Activated CD4-positive, alpha-beta T cell treated with anti-CD3 and anti-CD28 coated beads for 36 hours (primary cell): ENCODE measurements around the gene ANKMY1. TPM values are rescaled to one million over a fixed set of nuclear protein-coding genes. Genes with fewer than 3 reads are reported as not detected.
"Not testable (repeated sequence)": the region's sequence is repeated elsewhere in the genome, so short reads cannot be mapped to it uniquely, and the experiment has no call there.

Experiments
- ATAC-seq: fragments of 200-7000 bp; cut with Tn5 transposase; one replicate; pipeline ENCODE4 v1.10.0; 2021; ENCODE audit warnings: mild to moderate bottlenecking, moderate library complexity
- CTCF ChIA-PET: fragments of 350-600 bp; sonication (Branson Sonifier 250); formaldehyde crosslinking; loops from one replicate; lab custom pipeline; 2021; ENCODE audit warnings: antibody characterized with exemption; lab: Charles Lee
- POLR2A ChIA-PET: fragments of 350-600 bp; sonication (Branson Sonifier 250); formaldehyde crosslinking; loops from one replicate; lab custom pipeline; 2021; ENCODE audit warnings: antibody characterized with exemption, inconsistent platforms; lab: Charles Lee
- DNase-seq: peaks from one replicate; pipeline ENCODE4 v3.0.0-alpha.2; 2020
- H3K27ac Mint-ChIP-seq: one replicate; pipeline ENCODE4 v1.8.0; 2021; ENCODE audit warnings: mixed read lengths
- H3K27me3 Mint-ChIP-seq: one replicate; pipeline ENCODE4 v1.8.0; 2021; ENCODE audit warnings: mixed read lengths
- H3K36me3 Mint-ChIP-seq: one replicate; pipeline ENCODE4 v1.8.0; 2021; ENCODE audit warnings: low read depth, mixed read lengths
- H3K4me1 Mint-ChIP-seq: one replicate; pipeline ENCODE4 v1.8.0; 2021; ENCODE audit warnings: mixed read lengths
- H3K4me3 Mint-ChIP-seq: one replicate; pipeline ENCODE4 v1.8.0; 2021; ENCODE audit warnings: mild to moderate bottlenecking, moderate library complexity, mixed read lengths
- H3K9me3 Mint-ChIP-seq: one replicate; pipeline ENCODE4 v1.8.0; 2021; ENCODE audit warnings: low read depth, mixed read lengths
- intact Hi-C, 2 experiments: fragments of 100-400 bp; cut with DNase I in 1 of 2; cut with micrococcal nuclease in 1 of 2; formaldehyde crosslinking; loops; one replicate each; pipeline versions ENCODE4 v1.14.2 to v1.15.1; 2022 to 2024; cut with DNase I, micrococcal nuclease
- total RNA-seq, 2 experiments: library from RNA; stranded (reverse); gene quantifications; one replicate each; pipeline ENCODE4 v1.2.3, GENCODE V29; 2021

Gene ANKMY1
- total RNA-seq, 2 experiments from 2014 or later: 20.7 to 24.0 TPM

DNA sequence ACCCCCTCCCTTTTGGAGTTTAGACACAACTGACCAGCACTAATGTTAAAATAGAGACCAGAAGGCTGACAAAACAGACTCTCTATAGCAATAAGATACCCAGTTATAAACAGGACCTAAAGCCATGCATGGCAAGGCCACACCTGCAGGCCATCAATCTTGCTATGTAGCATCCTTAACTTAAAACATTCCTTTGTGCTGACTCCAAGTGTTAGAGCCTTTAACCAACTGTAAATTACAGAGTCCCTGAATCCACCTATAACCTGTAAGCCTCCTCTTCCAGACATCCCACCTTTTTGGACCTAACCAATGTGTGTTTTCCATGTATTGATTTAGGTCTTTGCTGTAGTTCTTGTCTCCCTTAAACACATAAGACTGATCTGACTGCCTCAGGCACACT is 17.9 kb downstream of the ANKMY1 start:
- intact Hi-C loops: no loop called here
- Mint-ChIP-seq H3K4me3 (no peak overlapping the region), H3K27ac (peak overlapping the region; percentile 11), H3K36me3 (peaks cover 42% of the 10 kb centered on the region), H3K9me3 (no peaks in the 10 kb centered on the region), H3K27me3 (no peaks in the 10 kb centered on the region), H3K4me1 (peaks cover 3% of the 10 kb centered on the region)
- POLR2A ChIA-PET: no interaction called here
- ATAC-seq (no peak), DNase-seq (no peak)
- CTCF ChIA-PET: no interaction called here

DNA sequence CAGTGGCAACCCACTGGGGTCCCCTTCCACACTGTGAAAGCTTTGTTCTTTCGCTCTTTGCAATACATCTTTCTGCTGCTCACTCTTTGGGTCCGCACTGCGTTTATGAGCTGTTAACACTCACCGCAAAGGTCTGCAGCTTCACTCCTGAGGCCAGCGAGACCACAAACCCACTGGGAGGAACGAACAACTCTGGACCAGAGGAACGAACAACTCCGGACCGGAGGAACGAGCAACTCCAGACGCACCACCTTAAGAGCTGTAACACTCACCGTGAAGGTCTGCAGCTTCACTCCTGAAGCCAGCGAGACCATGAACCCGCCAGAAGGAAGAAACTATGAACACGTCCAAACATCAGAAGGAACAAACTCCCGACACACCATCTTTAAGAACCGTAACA is 18.7 kb downstream of the ANKMY1 start:
- not testable (repeated sequence) for H3K27ac Mint-ChIP-seq, H3K4me1 Mint-ChIP-seq

DNA sequence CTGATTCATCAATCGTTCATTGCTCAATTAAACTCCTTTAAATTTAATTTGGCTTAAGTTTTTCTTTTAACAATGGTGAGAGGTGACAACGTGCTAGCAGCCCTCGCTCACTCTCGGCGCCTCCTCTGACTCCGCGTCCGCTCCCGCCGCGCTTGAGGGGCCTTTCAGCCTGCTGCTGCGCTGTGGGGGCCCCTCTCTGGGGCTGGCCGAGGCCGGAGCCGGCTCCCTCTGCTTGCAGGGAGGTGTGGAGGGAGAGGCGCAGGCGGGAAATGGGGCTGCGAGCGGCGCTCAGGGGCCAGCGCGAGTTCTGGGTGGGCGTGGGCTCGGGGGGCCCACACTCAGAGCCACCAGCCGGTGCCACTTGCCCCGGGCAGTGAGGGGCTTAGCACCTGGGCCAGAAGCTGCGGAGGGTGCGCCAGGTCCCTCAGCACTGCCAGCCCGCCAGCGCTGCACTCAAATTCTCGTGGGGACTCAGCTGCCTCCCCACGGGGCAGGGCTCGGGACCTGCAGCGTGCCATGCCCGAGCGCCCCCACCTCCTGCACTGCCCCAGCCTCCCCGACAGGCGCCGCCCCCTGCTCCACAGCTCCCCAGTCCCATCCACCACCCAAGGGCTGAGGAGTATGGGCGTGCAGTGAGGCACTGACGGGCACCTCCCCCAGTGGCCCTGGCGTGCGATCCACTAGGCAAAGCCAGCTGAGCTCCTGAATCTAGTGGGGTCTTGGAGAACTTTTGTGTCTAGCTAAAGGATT is 19.6 kb downstream of the ANKMY1 start:
- peaks cover 3% of the 10 kb centered on the region for H3K4me1 Mint-ChIP-seq
- no peak overlapping the region for H3K27ac Mint-ChIP-seq
- POLR2A ChIA-PET: no interaction called here
- ATAC-seq: no peak
- peaks cover 48% of the 10 kb centered on the region for H3K36me3 Mint-ChIP-seq
- H3K9me3 Mint-ChIP-seq: peaks cover 3% of the 10 kb centered on the region
- no peak overlapping the region for H3K4me3 Mint-ChIP-seq
- no peak for DNase-seq
- no peaks in the 10 kb centered on the region for H3K27me3 Mint-ChIP-seq
- CTCF ChIA-PET: no interaction called here
- intact Hi-C loops: no loop called here

More for the DNA sequence above, 18.7 kb downstream of the ANKMY1 start:
- H3K4me3 Mint-ChIP-seq, intact Hi-C loops, H3K27me3 Mint-ChIP-seq, ATAC-seq, H3K9me3 Mint-ChIP-seq, POLR2A ChIA-PET, DNase-seq: not testable (repeated sequence)
- H3K36me3 Mint-ChIP-seq: peaks cover 45% of the 10 kb centered on the region
- CTCF ChIA-PET: interaction anchor here (0.6 kb wide), 1 partner anchor 222 kb away, joined by 4 read pairs; no protein-coding TSS in a partner anchor

DNA sequence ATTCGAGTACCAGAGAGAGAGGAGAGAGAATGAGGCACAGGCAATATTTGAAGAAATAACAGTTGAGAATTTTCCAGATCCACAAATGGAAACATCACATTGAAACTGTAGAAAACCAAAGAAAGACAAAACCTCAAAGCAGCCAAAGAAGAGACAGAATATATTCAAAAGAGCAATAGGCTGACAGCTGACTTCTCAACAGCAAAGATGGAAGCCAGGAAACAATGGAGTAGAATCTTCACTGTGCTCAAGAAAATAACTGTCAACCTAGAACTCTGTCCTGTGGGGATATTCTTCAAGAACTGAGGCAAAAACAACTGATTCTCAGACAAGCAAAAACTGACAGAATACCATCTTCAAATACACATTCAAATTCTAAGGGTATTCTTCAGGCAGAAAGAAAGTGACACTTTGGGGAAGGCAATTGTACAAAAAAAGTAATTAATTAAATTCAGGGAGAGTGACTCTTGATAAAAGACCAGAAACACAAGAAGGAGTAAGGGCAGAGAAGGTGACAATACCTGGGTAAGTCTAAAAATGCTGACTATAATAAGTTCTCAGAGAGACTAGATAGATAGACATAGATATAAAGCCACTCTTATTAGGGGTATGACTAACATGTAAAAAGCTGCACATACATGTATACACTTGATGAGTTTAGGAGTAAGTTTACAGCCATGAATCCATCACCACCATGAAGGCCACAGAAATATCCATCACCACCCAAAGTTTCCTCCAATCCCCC is 25.6 kb downstream of the ANKMY1 start:
- CTCF ChIA-PET: no interaction called here
- H3K27ac Mint-ChIP-seq: no peak overlapping the region

DNA sequence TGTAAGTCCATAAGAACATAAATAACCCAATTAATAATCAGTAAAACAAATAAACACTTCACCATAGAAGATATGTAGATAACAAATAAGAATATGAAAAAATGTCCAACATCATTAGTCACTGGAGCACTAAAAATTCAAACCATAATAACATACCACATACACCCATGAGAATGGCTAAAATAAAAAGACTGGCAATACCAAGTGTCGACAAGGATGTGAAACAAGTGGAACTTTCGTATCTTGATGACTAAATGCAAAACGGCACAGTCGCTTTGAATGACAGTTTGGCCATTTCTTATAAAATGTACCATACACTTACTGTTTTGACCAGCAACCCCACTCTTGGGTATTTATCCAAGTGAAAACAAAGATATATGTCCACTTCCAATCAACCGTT is 26.8 kb downstream of the ANKMY1 start:
- Mint-ChIP-seq H3K4me3 (no peak overlapping the region), H3K4me1 (no peaks in the 10 kb centered on the region), H3K36me3 (peaks cover 81% of the 10 kb centered on the region), H3K27me3 (no peaks in the 10 kb centered on the region), H3K27ac (no peak overlapping the region), H3K9me3 (peaks cover 31% of the 10 kb centered on the region)
- no peak for DNase-seq
- no peak for ATAC-seq
- CTCF ChIA-PET: no interaction called here
- POLR2A ChIA-PET: no interaction called here
- intact Hi-C loops: no loop called here

More for the DNA sequence above, 25.6 kb downstream of the ANKMY1 start:
- peaks cover under 1% of the 10 kb centered on the region for H3K4me1 Mint-ChIP-seq
- H3K9me3 Mint-ChIP-seq: peaks cover 25% of the 10 kb centered on the region
- DNase-seq (no peak), ATAC-seq (no peak)
- intact Hi-C loops: no loop called here
- no peak overlapping the region for H3K4me3 Mint-ChIP-seq
- POLR2A ChIA-PET: no interaction called here
- peaks cover 71% of the 10 kb centered on the region for H3K36me3 Mint-ChIP-seq
- no peaks in the 10 kb centered on the region for H3K27me3 Mint-ChIP-seq

DNA sequence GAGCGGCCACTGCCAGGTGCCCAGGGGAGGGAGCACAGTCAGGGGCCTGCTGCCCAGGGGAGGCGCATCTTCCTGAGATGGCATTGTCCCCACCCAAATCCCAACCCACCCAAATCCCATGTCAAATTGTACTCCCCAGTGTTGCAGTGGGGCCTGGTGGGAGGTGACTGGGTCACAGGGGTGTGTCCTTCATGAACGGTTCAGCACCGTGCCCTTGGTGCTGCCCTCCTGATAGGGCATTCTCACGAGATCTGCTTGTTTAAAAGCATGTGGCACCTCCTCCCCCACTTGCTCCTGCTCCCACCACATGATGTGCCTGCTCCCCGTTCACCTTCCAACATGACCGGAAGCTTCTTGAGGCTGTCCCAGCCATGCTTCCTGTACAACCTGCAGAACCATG is 27.6 kb downstream of the ANKMY1 start:
- no peak overlapping the region for H3K4me3 Mint-ChIP-seq
- peaks cover 85% of the 10 kb centered on the region for H3K36me3 Mint-ChIP-seq
- no peak for DNase-seq
- ChIA-PET CTCF (interaction anchor here (0.6 kb wide), 1 partner anchor 538 kb away, joined by 3 read pairs; no protein-coding TSS in a partner anchor), POLR2A (no interaction called here)
- intact Hi-C loops: no loop called here
- no peak overlapping the region for H3K27ac Mint-ChIP-seq
- ATAC-seq: no peak
- no peaks in the 10 kb centered on the region for H3K27me3 Mint-ChIP-seq
- no peaks in the 10 kb centered on the region for H3K4me1 Mint-ChIP-seq
- H3K9me3 Mint-ChIP-seq: peaks cover 36% of the 10 kb centered on the region

DNA sequence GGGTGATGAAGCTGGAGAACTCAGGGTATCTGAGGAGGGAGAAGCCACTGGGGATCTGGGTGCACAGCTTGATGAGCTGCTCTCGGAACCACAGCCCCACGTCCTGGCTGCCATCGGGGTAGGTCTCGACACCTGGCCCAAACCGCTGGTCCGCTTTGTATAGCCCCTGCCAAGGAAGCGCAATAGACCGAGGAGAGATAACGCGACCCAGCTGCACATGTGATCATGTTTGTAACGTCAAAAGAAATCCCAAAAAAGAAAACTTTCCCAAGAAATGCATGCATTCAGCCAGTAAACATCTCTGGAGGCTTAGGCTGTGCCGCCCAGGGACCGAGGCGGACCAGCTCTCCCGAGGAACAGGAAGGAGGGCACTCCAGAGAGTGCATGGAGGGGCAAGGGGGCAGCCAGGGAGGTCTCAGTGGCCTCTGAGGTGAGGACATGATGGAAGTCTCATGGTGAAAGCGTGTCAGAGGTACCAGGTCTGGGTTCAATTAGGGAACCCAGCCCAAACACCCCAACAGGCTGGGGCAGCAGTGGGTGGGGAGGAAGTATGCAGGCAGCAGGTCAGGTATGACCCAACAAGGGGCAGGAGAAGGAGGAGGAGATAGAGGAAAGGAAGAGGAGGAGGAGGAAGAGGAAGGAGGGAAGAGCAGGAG is 28.3 kb downstream of the ANKMY1 start:
- ATAC-seq (no peak), DNase-seq (no peak)
- Mint-ChIP-seq H3K36me3 (peaks cover 85% of the 10 kb centered on the region), H3K9me3 (peaks cover 41% of the 10 kb centered on the region), H3K4me1 (no peaks in the 10 kb centered on the region), H3K27me3 (no peaks in the 10 kb centered on the region), H3K27ac (no peak overlapping the region), H3K4me3 (no peak overlapping the region)
- ChIA-PET CTCF (interaction anchor here (1.0 kb wide), 1 partner anchor 15 kb away, joined by 3 read pairs; no protein-coding TSS in a partner anchor), POLR2A (no interaction called here)
- intact Hi-C loops: no loop called here

DNA sequence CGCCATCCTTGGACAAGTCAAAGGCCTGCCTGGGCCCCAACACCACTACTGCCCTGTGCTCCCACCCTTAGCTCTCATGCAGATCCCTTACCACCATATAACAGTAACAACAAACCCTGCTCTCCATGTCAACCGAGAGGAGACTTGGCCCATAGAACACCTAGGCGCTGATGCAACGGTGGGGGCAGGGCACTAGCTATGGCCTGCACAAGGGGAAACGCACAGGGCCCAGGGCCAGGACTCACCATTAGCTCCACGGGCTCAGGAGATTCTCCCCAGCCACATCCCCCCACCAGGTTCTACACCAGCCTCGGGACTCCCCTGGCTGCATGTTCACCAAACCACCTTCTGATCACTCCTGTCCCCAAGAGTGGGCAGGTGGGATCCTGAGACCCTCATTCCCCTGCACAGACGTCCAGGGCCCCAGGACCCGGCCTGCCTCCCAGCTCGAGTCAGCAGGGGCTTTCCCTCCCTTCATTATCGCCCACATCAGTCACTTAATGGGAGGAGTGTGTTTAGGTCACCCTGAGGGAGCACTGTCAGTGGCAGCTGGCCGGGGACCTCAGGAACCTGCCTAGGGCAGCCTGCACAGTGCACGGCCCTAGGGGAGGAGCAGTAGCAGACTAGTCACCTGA is 29.3 kb downstream of the ANKMY1 start:
- ATAC-seq: no peak
- Mint-ChIP-seq H3K4me1 (no peaks in the 10 kb centered on the region), H3K9me3 (peaks cover 39% of the 10 kb centered on the region), H3K27ac (no peak overlapping the region), H3K4me3 (no peak overlapping the region), H3K36me3 (peaks cover 84% of the 10 kb centered on the region), H3K27me3 (no peaks in the 10 kb centered on the region)
- intact Hi-C loops: no loop called here
- DNase-seq: no peak
- POLR2A ChIA-PET: interaction anchor here (0.5 kb wide), 1 partner anchor 501 kb away, joined by 3 read pairs; no protein-coding TSS in a partner anchor
- CTCF ChIA-PET: interaction anchor here (1.0 kb wide), 1 partner anchor 14 kb away, joined by 3 read pairs; no protein-coding TSS in a partner anchor

DNA sequence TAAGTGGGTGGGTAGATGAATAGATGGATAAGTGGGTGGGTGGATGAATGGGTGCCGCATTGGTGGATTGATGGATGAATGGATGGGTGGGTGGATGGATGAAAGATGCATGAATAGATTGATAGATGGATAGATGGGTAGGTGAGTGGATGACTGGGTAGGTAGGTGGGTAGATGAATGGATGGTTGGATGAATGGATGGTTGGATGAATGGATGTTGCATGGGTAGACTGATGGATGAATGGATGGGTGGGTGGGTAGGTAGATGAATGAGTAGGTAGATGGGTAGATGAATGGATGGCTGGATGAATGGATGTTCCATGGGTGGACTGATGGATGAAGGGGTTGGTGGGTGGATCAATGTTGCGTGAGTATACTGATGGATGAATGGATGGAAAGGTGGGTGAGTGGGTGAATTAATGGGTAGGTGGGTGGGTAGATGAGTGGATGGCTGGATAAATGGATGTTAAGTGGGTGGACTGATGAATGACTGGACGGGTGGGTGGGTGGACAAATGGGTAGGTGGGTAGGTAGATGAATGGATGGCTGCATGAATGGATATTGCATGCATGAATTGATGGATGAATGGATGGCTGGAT is 30.5 kb downstream of the ANKMY1 start:
- H3K4me1 Mint-ChIP-seq: no peaks in the 10 kb centered on the region
- no peak for DNase-seq
- CTCF ChIA-PET: no interaction called here
- H3K4me3 Mint-ChIP-seq: no peak overlapping the region
- no peaks in the 10 kb centered on the region for H3K27me3 Mint-ChIP-seq
- intact Hi-C loops: no loop called here
- no peak for ATAC-seq
- peaks cover 36% of the 10 kb centered on the region for H3K9me3 Mint-ChIP-seq
- no peak overlapping the region for H3K27ac Mint-ChIP-seq
- POLR2A ChIA-PET: no interaction called here
- peaks cover 82% of the 10 kb centered on the region for H3K36me3 Mint-ChIP-seq

DNA sequence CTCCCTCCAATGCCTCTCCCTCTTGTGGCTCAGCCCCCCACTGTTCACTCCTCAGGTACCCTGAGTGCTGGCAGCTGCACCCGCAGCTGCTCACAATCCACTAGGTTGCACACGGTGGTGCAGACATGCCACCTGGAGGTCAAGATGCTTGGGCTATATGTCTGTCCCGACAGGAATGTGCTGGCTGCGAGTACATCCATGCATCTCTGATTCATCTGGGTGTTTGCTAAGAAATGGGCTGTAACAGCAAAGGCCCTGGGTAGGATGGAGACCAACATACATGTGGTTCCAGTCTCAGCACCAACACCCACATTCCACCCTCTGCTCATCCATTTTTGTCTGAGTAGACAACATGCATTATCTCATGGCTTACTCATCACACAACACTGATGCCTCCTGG is 31.3 kb downstream of the ANKMY1 start:
- no peaks in the 10 kb centered on the region for H3K27me3 Mint-ChIP-seq
- no peak for DNase-seq
- CTCF ChIA-PET: no interaction called here
- H3K9me3 Mint-ChIP-seq: peaks cover 29% of the 10 kb centered on the region
- no peak overlapping the region for H3K4me3 Mint-ChIP-seq
- H3K27ac Mint-ChIP-seq: no peak overlapping the region
- peaks cover 82% of the 10 kb centered on the region for H3K36me3 Mint-ChIP-seq
- POLR2A ChIA-PET: no interaction called here
- ATAC-seq: no peak
- H3K4me1 Mint-ChIP-seq: no peaks in the 10 kb centered on the region
- intact Hi-C loops: no loop called here

DNA sequence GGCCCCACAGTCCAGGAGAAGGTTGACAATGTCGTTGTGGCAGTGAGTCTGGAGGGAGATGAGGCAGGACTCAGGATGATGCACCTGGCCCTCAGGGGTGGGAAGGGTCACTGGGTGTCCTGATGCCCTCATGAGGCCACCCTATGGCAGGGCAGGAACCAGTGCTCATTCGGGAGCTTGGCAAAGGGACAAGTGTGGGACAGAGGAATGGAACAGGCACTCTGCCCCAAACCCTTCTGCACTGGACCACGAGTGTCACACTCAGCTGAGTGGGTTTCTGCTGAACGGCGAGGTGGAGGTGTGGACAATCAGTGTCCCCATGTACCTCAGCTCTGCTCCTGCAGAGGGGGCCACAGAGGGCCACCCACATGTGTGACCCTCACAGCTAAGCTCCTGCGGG is 32.0 kb downstream of the ANKMY1 start:
- Mint-ChIP-seq H3K27me3 (peaks cover under 1% of the 10 kb centered on the region), H3K4me3 (no peak overlapping the region), H3K4me1 (peaks cover under 1% of the 10 kb centered on the region), H3K36me3 (peaks cover 75% of the 10 kb centered on the region), H3K27ac (no peak overlapping the region), H3K9me3 (peaks cover 22% of the 10 kb centered on the region)
- no peak for DNase-seq
- ATAC-seq: no peak
- POLR2A ChIA-PET: no interaction called here
- CTCF ChIA-PET: interaction anchor here (0.7 kb wide), 1 partner anchor 11 kb away, joined by 3 read pairs; no protein-coding TSS in a partner anchor
- intact Hi-C loops: no loop called here
